Ascending aorta (tissue), 2 donors: ENCODE data around the gene RASL12. TPM values are rescaled to one million over a fixed set of nuclear protein-coding genes. Genes with fewer than 3 reads are reported as not detected.

Source experiments
- DNase-seq, 2 donors: peaks; one replicate each; pipeline ENCODE4 v3.0.0-alpha.2; 2019; ENCODE audit warnings: low spot score in 2 of 2
- H3K27ac ChIP-seq, 2 donors: fragments of 200-600 bp; sonication (generic); one replicate each; pipeline ENCODE4 v1.5.1; 2016 to 2017; ENCODE audit warnings: mild to moderate bottlenecking in 1 of 2
- H3K27me3 ChIP-seq: fragments of 200-600 bp; sonication (generic); one replicate; pipeline ENCODE4 v1.5.1; 2017
- H3K36me3 ChIP-seq, 2 donors: fragments of 200-600 bp; sonication (generic); one replicate each; pipeline ENCODE4 v1.5.1; 2016
- H3K4me1 ChIP-seq, 2 donors: fragments of 200-600 bp; sonication (generic); one replicate each; pipeline ENCODE4 v1.5.1; 2016 to 2017; ENCODE audit warnings: mild to moderate bottlenecking in 1 of 2
- H3K4me3 ChIP-seq, 2 donors: fragments of 200-600 bp; sonication (generic); one replicate each; pipeline ENCODE4 v1.5.1; 2016 to 2017; ENCODE audit warnings: mild to moderate bottlenecking in 1 of 2
- H3K9me3 ChIP-seq, 2 donors: fragments of 200-600 bp; sonication (generic); one replicate each; pipeline ENCODE4 v1.5.1; 2016
- CTCF ChIP-seq, 3 experiments: fragments of 200-600 bp in 2 of 3; fragments of 450-650 bp in 1 of 3; sonication (generic) in 2 of 3; IDR thresholded peaks; one replicate each; pipeline ENCODE4 v1.5.1; 2016 to 2019; ENCODE audit warnings: antibody characterized with exemption in 3 of 3, mild to moderate bottlenecking in 1 of 3, moderate library complexity in 1 of 3
- intact Hi-C: fragments of 100-400 bp; cut with DNase I; formaldehyde crosslinking; loops from one replicate; pipeline ENCODE4 v1.15.1; 2023
- total RNA-seq: library from RNA; depleted of rRNA; stranded (reverse); fragments of >200 nt; gene quantifications from one replicate; pipeline ENCODE4 v1.1.0, GENCODE V29; 2016

Gene RASL12
- total RNA-seq, 1 donor from 2014 or later: 187 TPM

GRCh38 chr15:65062061-65062460 lies 5.7 kb downstream of the RASL12 start:
- intact Hi-C loops: no loop called here
- DNase-seq: no peak
- no peak for TF ChIP-seq CTCF (IDR thresholded peaks at IDR 0.05)
- peak overlapping the region; percentile 97 for H3K27ac ChIP-seq
- no peaks in the 10 kb centered on the region for H3K27me3 ChIP-seq
- peak overlapping the region in 1 of 2 donors; percentile 30 for H3K4me3 ChIP-seq
- peaks cover 32 to 36% of the 10 kb centered on the region in 2 donors for H3K36me3 ChIP-seq
- H3K4me1 ChIP-seq: peaks cover 27 to 75% of the 10 kb centered on the region in 2 donors
- H3K9me3 ChIP-seq: no peaks in the 10 kb centered on the region

GRCh38 chr15:65060641-65061397 lies 7.0 kb downstream of the RASL12 start:
- DNase-seq: peak in 1 of 2 donors; percentile 89
- Histone ChIP-seq H3K4me1 (peaks cover 27 to 86% of the 10 kb centered on the region in 2 donors), H3K27me3 (no peaks in the 10 kb centered on the region), H3K27ac (peak overlapping the region; percentile 97), H3K4me3 (peak overlapping the region in 1 of 2 donors; percentile 30), H3K36me3 (peaks cover 42 to 44% of the 10 kb centered on the region in 2 donors), H3K9me3 (no peaks in the 10 kb centered on the region)
- peak in 1 of 3 experiments; percentile 16 for TF ChIP-seq CTCF (IDR thresholded peaks at IDR 0.05)
- intact Hi-C loops: no loop called here

- peak overlapping the region in 1 of 2 donors; percentile 30 for H3K4me3 ChIP-seq
- H3K4me1 ChIP-seq: peaks cover 34 to 92% of the 10 kb centered on the region in 2 donors
- H3K27ac ChIP-seq: peak overlapping the region; percentile 97
- H3K27me3 ChIP-seq: no peaks in the 10 kb centered on the region
- intact Hi-C loops: no loop called here
- no peaks in the 10 kb centered on the region for H3K9me3 ChIP-seq
- peaks cover 42 to 50% of the 10 kb centered on the region in 2 donors for H3K36me3 ChIP-seq
- no peak for DNase-seq
- no peak for TF ChIP-seq CTCF (IDR thresholded peaks at IDR 0.05)
Observed at GRCh38 chr15:65059931-65060596, 7.7 kb downstream of the RASL12 start.

- peak overlapping the region; percentile 97 for H3K27ac ChIP-seq
- intact Hi-C loops: no loop called here
- peak overlapping the region in 1 of 2 donors; percentile 2 for H3K4me3 ChIP-seq
- DNase-seq: no peak
- peaks cover 35 to 92% of the 10 kb centered on the region in 2 donors for H3K4me1 ChIP-seq
- H3K9me3 ChIP-seq: no peaks in the 10 kb centered on the region
- H3K27me3 ChIP-seq: no peaks in the 10 kb centered on the region
- H3K36me3 ChIP-seq: peaks cover 45 to 57% of the 10 kb centered on the region in 2 donors
- no peak for TF ChIP-seq CTCF (IDR thresholded peaks at IDR 0.05)
Observed at GRCh38 chr15:65059369-65059750, 8.4 kb downstream of the RASL12 start.

GRCh38 chr15:65058394-65059368 lies 9.1 kb downstream of the RASL12 start:
- intact Hi-C loops: no loop called here
- Histone ChIP-seq H3K4me1 (peaks cover 28 to 86% of the 10 kb centered on the region in 2 donors), H3K9me3 (no peaks in the 10 kb centered on the region), H3K27ac (peak overlapping the region; percentile 97), H3K27me3 (no peaks in the 10 kb centered on the region), H3K36me3 (peaks cover 50 to 61% of the 10 kb centered on the region in 2 donors), H3K4me3 (peak overlapping the region in 1 of 2 donors; percentile 2)
- DNase-seq: no peak
- TF ChIP-seq CTCF (IDR thresholded peaks at IDR 0.05): no peak
